Raji (cell line): ENCODE measurements around the gene ZNF440.

Source experiments
- POLR2A ChIP-seq: IDR thresholded peaks from 2 replicates; pipeline ENCODE4 v1.6.1; 2011; ENCODE audit warnings: low read depth, low read length, control low read depth; ENCODE audit not compliant: insufficient read depth

Gene ZNF440

GRCh38 chr19:11814029-11814699 lies at the start of gene ZNF440:
ZNF440 (plus strand) TSS chr19:11814273; CDS start chr19:11814448, 175 bp downstream.
- peak; percentile 93 for TF ChIP-seq POLR2A

- peak; percentile 73 for TF ChIP-seq POLR2A
Measured at GRCh38 chr19:11766597-11767591, 47.2 kb upstream of the ZNF440 start, which contains the start of gene ZNF441. ZNF441 (plus strand) TSS chr19:11767000; CDS start chr19:11767194, 194 bp downstream.

GRCh38 chr19:11767633-11768133 lies 46.4 kb upstream of the ZNF440 start:
- TF ChIP-seq POLR2A: no peak

- no peak for TF ChIP-seq POLR2A
Measured at GRCh38 chr19:11769995-11770394, 44.1 kb upstream of the ZNF440 start.

- no peak for TF ChIP-seq POLR2A
Measured at GRCh38 chr19:11780431-11781020, 33.5 kb upstream of the ZNF440 start.

- no peak for TF ChIP-seq POLR2A
Measured at GRCh38 chr19:11781295-11782057, 32.6 kb upstream of the ZNF440 start.

GRCh38 chr19:11783767-11784166 lies 30.3 kb upstream of the ZNF440 start:
- TF ChIP-seq POLR2A: no peak

GRCh38 chr19:11784356-11784755 lies 29.7 kb upstream of the ZNF440 start:
- TF ChIP-seq POLR2A: no peak

- TF ChIP-seq POLR2A: no peak
Measured at GRCh38 chr19:11787536-11787935, 26.5 kb upstream of the ZNF440 start.

- TF ChIP-seq POLR2A: no peak
Measured at GRCh38 chr19:11792942-11793341, 21.1 kb upstream of the ZNF440 start.

GRCh38 chr19:11797491-11797890 lies 16.6 kb upstream of the ZNF440 start:
- TF ChIP-seq POLR2A: no peak

GRCh38 chr19:11798391-11799330 lies 15.4 kb upstream of the ZNF440 start, which contains the start of gene ZNF491:
ZNF491 (plus strand) TSS chr19:11798523; CDS start chr19:11805954, 7,431 bp downstream.
- peak; percentile 70 for TF ChIP-seq POLR2A

GRCh38 chr19:11806354-11807098 lies 7.5 kb upstream of the ZNF440 start:
- no peak for TF ChIP-seq POLR2A
